HG02840 (cell line): ENCODE results near the gene FARP2.
"Not testable (repeated sequence)": the region's sequence is repeated elsewhere in the genome, so short reads cannot be mapped to it uniquely, and the experiment has no call there.

Source experiments
- ATAC-seq: cut with Tn5 transposase; IDR thresholded peaks from one replicate; pipeline ENCODE4 v1.9.1; 2021; ENCODE audit warnings: mild to moderate bottlenecking, moderate library complexity, moderate number of reproducible peaks; ENCODE audit not compliant: unreplicated experiment, low FRiP score

Gene FARP2

DNA sequence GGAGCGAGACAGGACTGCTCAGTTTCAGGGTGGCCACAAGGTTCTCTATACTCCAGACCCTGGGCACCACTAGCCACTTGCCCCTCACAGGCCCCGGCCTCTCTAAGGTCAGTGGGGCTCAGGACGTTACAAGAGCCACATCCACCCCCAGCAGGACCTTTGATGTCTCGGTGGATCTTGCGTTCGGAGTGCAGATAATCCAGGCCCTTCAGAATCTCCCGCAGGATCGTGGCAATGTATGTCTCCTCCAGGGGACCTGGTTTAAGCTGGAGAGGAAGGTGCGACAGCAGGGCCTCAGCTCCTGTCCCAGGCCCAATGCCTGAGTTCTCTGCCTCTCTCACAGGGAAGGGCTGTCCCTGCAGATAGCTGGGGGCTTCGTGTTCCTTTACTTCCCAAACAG, 143.9 kb downstream of the FARP2 start:
- ATAC-seq = no peak

DNA sequence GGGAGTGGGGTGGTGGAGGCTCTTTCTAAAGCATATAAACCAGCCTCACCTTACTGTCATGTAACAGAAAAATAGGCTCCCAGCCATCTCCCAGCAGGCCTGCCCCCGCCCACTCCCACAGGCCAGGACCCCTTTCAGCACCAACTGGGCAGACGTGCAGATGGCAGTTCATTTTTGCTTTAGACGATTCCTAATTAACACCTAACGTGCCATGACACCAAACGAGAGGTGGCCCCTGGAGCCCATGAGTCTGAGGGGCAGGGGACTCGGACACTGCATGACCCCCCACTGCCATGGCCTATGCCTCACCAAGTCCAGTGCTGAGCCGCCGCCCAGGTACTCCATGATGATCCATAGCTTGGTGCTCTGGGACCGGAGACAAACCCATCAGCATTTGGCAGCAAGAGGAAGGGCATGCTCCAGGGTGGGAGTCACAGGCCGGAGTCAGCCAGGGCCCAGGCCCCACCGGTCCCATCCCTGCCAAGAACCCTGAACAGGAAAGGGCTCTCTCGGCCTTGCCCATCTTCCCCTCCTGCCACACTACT, 144.4 kb downstream of the FARP2 start:
- ATAC-seq = no peak

DNA sequence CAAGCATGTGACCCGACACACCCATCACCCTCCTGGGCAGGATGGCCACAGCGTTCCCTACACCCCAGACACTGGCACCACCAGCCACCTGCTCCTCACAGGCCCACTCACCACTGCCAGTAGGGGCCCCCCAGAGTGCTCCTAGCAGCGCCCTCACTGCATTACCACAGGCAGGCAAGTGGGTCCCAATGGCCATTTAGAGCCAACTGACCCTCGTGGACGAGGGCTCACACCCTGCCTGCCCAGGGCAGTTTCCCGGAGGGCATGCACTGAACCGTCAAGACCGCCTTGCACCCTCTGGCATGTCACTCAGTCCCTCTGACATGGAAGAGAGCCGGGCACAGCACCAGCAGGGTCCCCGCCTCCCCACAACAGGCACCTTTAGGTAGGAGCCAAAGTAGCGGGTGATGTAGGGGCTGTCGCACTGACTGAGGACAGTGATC, 145.0 kb downstream of the FARP2 start:
- no peak for ATAC-seq

DNA sequence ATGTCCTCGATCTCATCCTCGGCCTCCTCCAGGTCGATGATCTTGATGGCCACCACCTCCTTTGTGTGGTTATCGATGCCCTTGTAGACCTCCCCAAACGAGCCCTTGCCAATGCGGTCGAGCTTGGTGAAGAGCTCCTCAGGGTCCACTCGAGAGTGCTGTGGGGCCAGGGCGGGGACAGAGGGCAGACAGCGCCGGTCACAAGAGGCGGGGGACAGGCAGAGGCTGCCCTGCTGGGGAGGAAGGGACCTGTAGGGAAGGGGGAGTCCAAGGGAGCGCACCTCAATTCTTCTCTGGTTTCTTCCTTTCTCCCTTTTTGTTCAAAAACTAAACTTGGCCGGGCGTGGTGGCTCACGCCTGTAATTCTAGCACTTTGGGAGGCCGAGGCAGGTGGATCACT, 145.5 kb downstream of the FARP2 start:
- ATAC-seq = no peak

DNA sequence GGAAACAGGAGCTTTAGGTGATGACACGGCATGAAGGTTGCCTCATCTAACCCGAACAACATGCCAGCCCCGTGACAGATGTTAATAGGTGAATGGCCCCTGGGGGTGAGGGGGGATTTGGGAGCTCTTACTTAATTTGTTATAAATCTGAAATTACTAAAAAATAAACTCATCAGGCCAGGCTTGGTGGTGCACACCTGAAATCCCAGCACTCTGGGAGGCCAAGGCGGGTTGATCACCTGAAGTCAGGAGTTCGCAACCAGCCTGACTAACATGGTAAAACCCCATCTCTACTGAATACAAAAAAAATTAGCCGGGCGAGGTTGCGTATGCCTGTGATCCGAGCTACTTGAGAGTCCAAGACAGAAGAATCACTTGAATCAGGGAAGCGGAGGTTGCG, 146.2 kb downstream of the FARP2 start:
- ATAC-seq = no peak

DNA sequence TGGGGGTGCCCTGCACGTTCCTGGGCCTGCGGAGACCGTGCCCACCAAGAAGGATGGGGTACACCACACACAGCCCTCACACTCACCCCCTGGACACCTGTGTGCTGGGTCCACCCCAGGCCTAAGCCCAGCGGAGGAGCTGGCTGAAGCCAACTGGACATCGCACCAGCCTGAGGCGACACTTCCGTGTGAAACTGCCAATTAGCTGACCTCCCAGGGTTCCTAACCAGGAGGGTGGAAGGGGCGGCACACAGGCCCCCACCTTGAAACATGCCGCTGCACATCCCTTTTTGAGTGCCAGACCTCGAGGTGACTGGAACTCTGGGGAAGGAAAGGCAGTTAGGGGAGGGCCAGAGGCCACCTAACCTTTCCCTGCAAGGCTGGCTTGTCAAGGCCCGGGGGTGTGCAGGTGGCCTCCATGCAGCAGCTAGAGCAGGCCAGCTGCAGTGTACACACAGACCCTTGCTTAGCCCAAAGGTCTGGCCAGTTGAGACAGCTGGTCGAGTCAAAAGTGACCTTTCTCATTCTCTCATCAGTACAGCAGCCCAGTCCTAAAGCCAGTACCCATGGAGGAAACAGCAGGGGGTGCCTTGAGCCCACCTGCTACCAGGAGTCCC, 147.8 kb downstream of the FARP2 start:
- no peak for ATAC-seq

DNA sequence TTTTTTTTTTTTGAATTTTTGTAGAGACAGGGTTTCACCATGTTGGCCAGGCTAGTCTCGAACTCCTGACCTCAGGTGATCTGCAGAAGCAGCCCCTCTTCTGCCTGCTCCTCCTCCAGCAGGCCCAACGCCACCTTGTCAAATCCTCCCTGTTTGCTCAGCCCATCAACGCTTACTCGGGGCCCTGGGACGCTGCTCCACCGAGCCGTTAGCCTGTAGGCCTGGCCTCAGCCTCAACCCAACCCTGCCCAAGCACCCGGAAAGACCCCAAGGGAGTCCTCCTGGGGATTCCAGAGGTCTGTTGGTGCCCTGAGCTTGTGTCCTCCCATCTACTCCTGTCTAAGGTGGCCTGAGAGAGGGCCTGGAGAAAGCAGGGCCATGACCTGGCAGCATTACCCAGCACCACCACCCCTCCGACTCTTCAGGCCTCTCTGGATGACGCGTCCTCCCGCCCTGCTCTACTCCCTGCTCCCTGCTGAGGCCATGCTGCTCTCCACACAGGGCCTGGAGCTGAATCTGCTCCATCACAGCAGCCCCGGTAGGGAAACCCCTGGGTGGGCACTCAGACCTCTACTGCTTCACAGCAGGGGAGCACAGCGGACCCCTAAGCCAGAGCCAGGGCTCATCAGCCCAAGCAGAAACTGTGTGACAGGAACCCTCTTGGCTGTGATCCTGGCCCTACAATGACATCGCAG, 149.1 kb downstream of the FARP2 start:
- ATAC-seq = no peak

DNA sequence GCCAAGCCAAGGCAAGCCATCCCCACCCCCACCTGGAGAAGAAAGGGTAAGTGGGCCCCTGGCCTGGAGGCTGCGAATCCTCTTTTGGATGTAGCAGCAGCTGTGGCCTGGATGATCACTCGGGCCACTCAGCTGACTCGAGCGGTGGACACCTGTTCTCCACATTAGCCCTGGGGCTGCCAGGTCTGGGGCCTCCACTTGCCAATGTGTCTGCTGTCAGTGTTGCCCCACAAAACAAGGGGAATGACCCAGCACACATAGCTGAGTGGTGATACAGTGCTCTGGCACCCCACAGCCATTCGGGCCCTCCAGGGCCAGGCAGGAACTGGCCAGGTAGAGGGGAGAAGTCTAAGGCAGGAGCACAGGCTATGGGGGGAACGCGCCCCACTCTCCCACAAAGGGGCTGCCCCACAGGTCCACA, 149.7 kb downstream of the FARP2 start:
- no peak for ATAC-seq

DNA sequence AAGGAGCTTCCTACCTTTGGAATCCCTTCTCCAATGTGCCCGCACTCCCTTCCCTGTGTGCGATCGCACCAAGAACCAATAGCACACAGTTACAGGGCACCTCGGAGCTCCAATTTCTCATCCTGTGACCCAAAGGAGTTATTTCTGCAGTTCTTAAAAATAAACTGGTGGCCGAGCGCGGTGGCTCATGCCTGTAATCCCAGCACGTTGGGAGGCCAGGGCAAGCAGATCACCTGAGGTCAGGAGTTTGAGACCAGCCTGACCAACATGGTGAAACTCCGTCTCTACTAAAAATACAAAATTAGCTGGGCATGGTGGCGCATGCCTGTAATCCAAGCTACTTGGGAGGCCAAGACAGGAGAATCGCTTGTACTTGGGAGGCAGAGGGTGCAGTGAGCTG, 150.2 kb downstream of the FARP2 start:
- ATAC-seq = not testable (repeated sequence)

DNA sequence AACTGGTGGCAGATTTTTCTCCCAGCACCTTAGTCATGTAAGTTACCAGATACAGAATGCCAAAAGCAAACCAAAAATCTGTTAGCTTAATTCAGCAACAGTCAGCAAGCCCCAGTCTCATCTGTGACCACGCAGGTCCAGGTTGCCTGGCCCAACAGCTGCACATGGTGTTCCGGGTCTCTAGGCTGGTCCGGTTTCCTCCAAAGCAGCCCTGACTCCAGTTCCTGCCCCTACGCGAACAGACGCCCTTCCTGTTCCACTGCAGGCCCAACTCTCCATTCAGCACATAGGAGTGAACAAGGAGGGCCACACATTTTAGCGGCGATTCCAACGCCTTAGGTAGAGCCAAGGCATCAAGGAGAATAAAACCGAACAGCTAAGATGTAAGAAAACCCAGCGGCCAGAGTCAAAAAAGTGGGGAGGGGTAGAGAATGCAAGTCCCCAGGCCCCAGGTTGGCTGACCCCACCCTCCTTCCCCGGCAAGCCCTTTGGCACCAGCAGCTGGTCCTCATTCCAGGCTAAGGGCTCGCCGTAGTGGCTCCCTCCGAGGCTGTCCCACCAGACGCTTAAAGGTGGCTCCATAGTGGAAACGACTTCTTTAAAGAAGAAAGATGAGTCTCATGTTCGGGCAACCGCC, 150.8 kb downstream of the FARP2 start:
- no peak for ATAC-seq

DNA sequence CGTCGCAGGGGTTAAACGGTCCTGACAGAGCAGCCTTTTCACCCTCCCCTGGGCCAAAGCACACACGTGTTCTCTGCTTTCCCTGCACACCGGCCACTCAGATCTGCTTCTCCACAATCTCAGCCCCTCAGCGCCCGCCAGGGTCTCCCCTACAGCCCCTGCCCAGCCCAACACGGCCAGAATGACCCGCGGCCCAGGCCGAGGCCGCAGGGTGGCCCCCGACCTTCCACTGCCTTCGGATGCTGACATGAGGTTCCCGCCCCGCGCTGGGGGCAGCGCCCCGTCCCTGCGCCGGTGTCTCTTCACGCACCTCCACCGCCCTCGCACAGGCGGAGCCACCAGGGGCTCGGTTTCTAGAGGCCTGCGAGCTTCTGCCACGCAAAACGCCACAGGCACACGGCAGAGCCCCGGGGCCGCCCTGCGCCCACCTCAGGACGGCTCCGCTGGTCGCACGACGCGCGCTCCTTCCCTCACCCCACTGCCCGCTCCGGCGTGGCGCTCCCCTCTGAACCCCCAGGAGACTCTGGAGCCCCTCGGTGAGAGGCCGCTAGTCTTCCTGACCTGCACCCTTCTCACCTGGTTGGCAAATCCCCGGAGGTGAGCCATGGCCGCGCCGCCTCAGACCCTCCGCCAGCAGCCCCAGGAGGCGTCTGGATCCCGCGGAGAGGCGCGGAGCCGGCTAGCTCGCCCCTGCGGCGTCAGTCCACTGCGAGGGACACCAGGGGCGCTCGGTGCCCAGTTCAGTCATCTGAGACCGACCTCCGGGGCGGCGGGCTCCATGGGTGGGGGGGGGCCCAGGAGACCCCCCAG, 151.6 kb downstream of the FARP2 start:
- ATAC-seq = peak; percentile 14

DNA sequence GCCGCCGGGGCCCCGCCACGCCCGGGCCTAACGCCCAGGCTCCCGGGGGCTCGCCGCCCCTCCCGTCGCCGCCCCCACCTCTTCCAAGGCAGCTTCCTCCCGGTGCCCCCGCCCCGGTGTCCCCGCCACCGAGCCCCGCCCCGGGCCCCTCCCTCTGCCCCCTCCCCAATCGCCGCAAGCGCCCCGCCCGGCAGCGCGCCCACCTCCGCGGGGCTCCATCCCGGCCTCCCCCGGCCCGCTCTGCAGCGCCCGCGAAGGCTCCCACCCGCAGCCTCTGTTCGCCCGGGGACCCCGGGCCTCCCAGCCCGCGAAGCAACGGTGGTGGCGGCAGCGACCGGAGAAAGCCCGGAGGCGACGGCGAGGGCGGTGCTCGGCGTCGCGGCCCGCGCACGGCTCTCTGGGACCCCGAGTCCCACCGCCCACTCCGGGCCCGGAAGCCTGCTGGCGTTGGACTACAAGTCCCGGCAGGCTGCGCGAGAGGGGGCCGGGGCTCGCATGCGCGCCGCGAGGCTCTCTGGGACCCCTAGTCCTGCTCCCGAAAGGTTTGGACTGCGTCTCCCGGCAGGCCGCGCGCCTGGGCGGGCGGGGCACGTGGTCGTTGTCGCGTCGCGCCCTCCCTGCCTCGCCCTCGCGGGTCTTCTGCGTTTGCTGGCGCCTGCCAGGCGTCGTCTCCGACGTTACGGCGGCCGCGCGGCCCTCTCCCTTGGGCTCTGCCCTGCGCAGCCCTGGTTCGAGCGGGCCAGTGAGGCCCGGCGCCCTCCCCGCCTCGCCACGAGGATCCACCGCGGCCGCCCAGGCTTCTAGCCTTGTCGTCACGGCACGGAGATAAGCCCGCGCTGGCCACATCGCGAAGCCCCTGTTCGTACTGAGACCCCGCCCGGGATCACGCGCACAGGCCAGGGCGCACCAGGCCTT, 152.4 kb downstream of the FARP2 start, which contains the start of gene STK25:
STK25 (minus strand) TSS at position 345 of the 915 bp plus-strand sequence. CDS start 549 bp downstream, outside the sequence.
- ATAC-seq = peak; percentile 87

DNA sequence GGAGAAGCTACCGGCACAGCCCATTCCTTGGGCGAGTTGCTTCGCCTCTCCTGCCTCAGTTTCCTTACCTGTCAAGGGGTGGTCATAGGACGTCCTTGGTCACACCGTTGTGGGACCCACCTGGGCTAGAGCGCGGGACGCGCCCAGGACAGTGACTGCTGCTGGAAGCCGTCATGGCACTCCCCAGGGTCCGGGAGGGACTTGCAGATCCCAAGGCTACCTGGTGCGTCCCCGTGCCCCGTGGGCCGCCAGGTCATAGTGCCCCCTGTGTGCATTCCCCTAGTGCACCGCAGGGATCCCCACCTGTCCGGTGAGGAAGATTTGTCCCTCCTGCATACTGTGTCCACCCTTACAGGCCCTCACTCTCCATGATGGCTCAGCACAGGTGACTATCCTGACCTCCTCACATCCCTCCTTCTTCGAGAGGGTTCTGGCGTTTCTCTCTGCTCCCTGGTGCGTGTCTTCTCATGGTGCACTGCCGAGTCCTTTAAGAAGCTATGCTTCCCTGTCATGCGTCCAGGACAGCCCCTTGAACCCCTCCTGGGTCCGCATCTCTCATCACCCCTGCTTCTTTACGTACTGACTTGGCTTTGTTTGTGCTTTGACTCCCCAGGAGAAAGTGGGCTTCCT, 153.2 kb downstream of the FARP2 start:
- no peak for ATAC-seq

DNA sequence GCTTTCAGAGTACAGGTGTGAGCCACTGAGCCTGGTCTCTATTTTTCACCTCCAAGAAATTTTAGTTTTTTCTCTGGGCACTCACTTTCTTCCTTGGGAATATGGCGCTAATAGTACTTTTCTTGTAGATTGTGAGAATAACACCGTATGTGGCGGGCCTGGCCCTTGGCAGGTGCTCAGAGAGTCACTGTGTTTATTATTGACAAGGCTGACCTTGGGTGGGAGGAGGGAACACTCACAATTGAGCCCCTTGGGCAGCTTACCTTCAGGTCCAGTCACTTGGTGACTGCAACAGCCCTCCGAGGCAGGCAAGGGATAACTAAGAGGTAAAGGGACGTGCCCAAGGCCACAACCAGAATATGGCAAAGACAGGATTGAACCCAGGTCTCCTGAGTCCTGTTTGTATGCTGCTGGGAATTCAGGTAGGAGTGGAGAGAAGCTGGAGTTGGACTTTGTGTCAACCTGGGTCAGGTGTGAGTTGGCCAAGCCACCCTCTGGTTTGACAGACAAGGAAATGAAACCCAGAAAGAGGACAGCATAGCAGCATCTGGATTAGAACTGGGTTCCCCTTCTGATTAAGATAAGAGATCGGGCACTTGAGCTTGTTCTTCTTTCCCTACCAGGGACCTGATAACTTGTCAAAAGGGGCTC, 155.1 kb downstream of the FARP2 start:
- no peak for ATAC-seq

DNA sequence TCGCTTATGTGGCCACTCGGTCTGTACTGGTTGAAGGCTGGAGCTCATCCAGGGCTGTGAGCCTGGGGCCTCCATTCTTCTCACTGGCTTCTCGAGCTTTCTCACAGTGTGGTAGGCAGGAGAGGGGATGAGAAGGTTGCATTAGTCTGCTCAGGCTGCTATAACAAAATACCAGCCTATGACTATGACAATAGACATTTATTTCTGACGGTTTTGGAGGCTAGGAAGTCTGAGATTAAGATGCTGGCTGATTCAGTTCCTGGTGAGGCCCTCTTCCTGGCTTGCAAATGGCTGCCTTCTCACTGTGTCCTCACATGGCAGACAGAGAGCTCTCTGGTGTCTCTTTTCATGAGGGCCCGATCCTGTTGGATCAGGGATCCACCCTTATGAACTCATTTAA, 158.5 kb downstream of the FARP2 start:
- no peak for ATAC-seq

DNA sequence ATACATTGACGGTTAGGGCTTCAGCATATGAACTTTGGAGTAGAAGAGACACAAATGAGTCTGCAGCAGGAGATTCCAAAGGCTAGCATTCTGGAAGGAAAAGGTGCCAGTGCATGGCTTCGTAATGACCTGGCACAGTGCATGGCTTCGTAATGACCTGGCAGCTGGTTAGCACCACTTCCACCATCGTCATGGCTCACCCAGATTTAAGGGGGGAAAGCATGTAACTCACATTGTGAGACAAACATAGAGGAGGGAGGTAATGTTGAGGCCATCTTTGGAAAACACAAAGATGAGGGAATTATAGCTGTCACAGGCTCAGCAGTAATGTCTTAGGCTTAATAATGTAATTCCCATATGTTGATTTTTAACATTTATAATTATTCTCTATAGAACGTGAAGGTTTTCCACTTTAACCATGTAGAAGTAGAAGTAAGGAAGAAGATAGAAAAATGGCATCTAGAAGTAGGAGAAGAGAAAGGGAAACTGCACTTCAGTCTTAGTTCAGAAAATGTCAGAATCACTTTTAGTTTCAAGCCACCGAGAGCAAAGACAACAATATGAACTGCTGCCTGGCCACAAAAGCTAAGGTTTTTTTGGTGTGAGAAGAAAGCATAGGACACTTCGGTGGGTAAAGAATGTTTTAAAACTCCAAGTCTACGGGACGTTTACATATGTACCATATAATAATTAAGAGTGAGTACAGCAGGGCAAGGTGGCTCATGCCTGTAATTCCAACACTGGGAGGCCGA, 159.1 kb downstream of the FARP2 start:
- no peak for ATAC-seq

DNA sequence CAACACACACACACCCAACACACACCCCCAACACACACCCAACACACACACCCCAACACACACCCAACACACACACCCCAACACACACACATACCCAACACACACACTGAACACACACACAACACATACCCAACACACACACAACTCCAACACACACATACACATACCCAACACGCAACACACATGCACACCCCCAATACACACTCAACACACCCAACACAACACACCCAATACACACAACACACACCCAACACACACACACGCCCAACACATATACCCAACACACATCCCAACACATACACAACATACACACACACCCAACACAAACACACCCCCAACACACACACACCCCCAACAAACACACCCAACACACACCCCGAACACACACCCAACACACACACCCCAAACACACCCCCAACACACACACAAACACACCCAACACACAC, 160.5 kb downstream of the FARP2 start:
- no peak for ATAC-seq

DNA sequence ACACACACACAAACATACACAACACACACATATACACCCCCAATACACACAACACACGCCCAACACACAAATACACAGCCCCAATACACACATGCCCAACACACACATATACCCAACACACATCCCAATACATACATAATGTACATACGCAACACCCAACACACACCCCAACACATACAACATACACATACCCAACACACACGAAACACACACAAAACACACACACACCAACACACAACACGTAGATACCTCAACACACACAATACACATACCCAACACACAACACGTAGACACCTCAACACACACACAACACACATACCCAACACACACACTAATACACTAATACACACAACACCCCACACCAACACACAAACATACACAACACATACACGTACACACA, 161.2 kb downstream of the FARP2 start:
- no peak for ATAC-seq
